Thyroid gland (tissue), 4 donors: Measurements from ENCODE around the gene ESR1.

ENCODE experiments used
- POLR2A ChIP-seq, 2 donors: fragments of 450-650 bp; IDR thresholded peaks; one replicate each; pipeline ENCODE4 v1.6.1; 2017; ENCODE audit warnings: antibody characterized with exemption in 2 of 2, mild to moderate bottlenecking in 2 of 2, moderate library complexity in 1 of 2
- TF ChIP-seq, protein P1 (sequence below), 6 experiments: fragments of 200-600 bp in 3 of 6; fragments of 450-650 bp in 3 of 6; sonication (generic) in 3 of 6; IDR thresholded peaks; one replicate each; pipeline ENCODE4 v1.5.1; 2016 to 2019; ENCODE audit warnings: antibody characterized with exemption in 6 of 6, mild to moderate bottlenecking in 2 of 6, inconsistent platforms in 1 of 6, moderate library complexity in 1 of 6

- TF ChIP-seq, protein P1, sequence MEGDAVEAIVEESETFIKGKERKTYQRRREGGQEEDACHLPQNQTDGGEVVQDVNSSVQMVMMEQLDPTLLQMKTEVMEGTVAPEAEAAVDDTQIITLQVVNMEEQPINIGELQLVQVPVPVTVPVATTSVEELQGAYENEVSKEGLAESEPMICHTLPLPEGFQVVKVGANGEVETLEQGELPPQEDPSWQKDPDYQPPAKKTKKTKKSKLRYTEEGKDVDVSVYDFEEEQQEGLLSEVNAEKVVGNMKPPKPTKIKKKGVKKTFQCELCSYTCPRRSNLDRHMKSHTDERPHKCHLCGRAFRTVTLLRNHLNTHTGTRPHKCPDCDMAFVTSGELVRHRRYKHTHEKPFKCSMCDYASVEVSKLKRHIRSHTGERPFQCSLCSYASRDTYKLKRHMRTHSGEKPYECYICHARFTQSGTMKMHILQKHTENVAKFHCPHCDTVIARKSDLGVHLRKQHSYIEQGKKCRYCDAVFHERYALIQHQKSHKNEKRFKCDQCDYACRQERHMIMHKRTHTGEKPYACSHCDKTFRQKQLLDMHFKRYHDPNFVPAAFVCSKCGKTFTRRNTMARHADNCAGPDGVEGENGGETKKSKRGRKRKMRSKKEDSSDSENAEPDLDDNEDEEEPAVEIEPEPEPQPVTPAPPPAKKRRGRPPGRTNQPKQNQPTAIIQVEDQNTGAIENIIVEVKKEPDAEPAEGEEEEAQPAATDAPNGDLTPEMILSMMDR (IDR thresholded peaks at IDR 0.05), result no peak
- no peak for TF ChIP-seq POLR2A (IDR thresholded peaks at IDR 0.05)
These were observed 35.3 kb downstream of the ESR1 start for GRCh38 chr6:151842816-151843215.
